ENCODE data around the gene EME1. TPM values are rescaled to one million over a fixed set of nuclear protein-coding genes. Genes with fewer than 3 reads are reported as not detected.
"Not testable (repeated sequence)": the region's sequence is repeated elsewhere in the genome, so short reads cannot be mapped to it uniquely, and the experiment has no call there.

Gene EME1
- total RNA-seq, 4 donors from 2014 or later = 0.53 to 23.1 (median 1.9) TPM

DNA sequence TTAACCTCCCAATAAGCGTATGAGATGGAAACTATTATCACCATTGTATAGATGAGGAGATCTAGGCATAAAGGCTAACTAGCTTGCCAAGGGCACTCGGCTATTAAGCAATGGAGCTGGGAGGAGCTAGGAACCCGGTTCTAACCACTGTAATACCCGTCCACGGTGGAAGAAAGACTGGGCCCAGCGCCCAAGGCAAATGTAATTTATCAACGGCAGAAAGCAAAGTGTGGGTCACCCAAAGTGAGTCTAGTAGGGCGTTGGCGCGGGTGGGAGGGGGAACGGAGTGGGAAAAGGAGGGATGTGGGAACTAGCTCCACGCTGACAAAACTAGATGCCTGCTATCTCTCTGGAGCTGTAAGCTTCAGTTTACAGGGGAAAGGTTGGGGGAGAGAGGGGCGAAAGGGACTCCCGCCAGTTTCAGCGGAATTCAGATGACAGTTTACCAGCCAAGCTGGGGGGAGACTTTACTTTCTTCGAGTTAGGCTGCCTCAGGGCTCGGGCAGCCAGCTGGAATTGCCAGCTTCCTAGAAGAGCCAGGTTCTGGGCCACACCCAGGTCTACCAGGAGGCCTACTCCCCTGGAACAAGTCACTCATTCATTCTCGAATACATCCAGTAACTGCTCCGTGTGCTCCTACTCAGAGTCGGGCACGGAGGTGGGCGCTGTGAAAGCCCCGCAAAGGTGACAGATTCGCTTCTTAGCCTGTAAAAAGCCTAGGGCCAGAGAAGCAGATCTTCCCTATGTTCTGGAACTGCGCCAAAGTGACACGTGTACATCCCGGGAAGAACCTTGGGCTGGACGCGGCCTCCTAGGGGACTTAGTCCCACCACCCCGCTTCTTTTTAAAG is 23.5 kb downstream of the EME1 start:
- DNase-seq = peak in 2 of 3 donors; percentile 74 to 81
- Histone ChIP-seq H3K4me3 (peak overlapping the region; percentile 74 to 88 (median 87)), H3K36me3 (peaks cover 0 to 33% (median 0%) of the 10 kb centered on the region in 3 donors), H3K27me3 (no peaks in the 10 kb centered on the region), H3K9me3 (no peaks in the 10 kb centered on the region), H3K27ac (peak overlapping the region; percentile 83 to 96 (median 89)), H3K4me1 (peaks cover 0 to 21% (median 17%) of the 10 kb centered on the region in 4 donors)
- TF ChIP-seq POLR2A (IDR thresholded peaks at IDR 0.05) = no peak
- TF ChIP-seq, protein P1, sequence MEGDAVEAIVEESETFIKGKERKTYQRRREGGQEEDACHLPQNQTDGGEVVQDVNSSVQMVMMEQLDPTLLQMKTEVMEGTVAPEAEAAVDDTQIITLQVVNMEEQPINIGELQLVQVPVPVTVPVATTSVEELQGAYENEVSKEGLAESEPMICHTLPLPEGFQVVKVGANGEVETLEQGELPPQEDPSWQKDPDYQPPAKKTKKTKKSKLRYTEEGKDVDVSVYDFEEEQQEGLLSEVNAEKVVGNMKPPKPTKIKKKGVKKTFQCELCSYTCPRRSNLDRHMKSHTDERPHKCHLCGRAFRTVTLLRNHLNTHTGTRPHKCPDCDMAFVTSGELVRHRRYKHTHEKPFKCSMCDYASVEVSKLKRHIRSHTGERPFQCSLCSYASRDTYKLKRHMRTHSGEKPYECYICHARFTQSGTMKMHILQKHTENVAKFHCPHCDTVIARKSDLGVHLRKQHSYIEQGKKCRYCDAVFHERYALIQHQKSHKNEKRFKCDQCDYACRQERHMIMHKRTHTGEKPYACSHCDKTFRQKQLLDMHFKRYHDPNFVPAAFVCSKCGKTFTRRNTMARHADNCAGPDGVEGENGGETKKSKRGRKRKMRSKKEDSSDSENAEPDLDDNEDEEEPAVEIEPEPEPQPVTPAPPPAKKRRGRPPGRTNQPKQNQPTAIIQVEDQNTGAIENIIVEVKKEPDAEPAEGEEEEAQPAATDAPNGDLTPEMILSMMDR (IDR thresholded peaks at IDR 0.05) = no peak

GRCh38 chr17:50397111-50397918 is 24.3 kb downstream of the EME1 start, which contains the start of gene LRRC59:
TSS of gene LRRC59 (minus strand) at chr17:50397523. CDS start at chr17:50397317, 206 bp downstream.
- peak within 1 kb of the TSS; percentile 74 to 88 (median 87) for H3K4me3 ChIP-seq
- peaks cover 0 to 25% (median 0%) of the 10 kb centered on the region in 3 donors for H3K36me3 ChIP-seq
- TF ChIP-seq, protein P1 (IDR thresholded peaks at IDR 0.05) = peak; percentile 96 to 99 (median 97)
- TF ChIP-seq POLR2A (IDR thresholded peaks at IDR 0.05) = peak; percentile 75 to 78
- peak; percentile 90 to 96 (median 94) for DNase-seq
- peaks cover 0 to 21% (median 17%) of the 10 kb centered on the region in 4 donors for H3K4me1 ChIP-seq
- H3K27ac ChIP-seq = peak within 1 kb of the TSS; percentile 83 to 96 (median 89)
- H3K9me3 ChIP-seq = no peaks in the 10 kb centered on the region
- H3K27me3 ChIP-seq = no peaks in the 10 kb centered on the region

- TF ChIP-seq, protein P1 (IDR thresholded peaks at IDR 0.05) = no peak
- no peak for TF ChIP-seq POLR2A (IDR thresholded peaks at IDR 0.05)
- peaks cover 0 to 19% (median 0%) of the 10 kb centered on the region in 3 donors for H3K36me3 ChIP-seq
These were observed 24.9 kb downstream of the EME1 start for GRCh38 chr17:50397919-50398285.

GRCh38 chr17:50398672-50399071 is 25.6 kb downstream of the EME1 start:
- not testable (repeated sequence) for H3K4me3 ChIP-seq, DNase-seq, H3K27me3 ChIP-seq, H3K27ac ChIP-seq, H3K9me3 ChIP-seq
- H3K36me3 ChIP-seq = peaks cover 0 to 12% (median 0%) of the 10 kb centered on the region in 3 donors
- peaks cover 0 to 21% (median 17%) of the 10 kb centered on the region in 4 donors for H3K4me1 ChIP-seq

More at GRCh38 chr17:50397919-50398285, 24.9 kb downstream of the EME1 start:
- H3K27ac ChIP-seq = peak overlapping the region in 2 of 4 donors; percentile 83 to 96
- H3K4me1 ChIP-seq = peaks cover 0 to 21% (median 17%) of the 10 kb centered on the region in 4 donors
- DNase-seq = no peak
- no peaks in the 10 kb centered on the region for H3K27me3 ChIP-seq
- peak overlapping the region; percentile 74 to 88 (median 87) for H3K4me3 ChIP-seq
- H3K9me3 ChIP-seq = no peaks in the 10 kb centered on the region

DNA sequence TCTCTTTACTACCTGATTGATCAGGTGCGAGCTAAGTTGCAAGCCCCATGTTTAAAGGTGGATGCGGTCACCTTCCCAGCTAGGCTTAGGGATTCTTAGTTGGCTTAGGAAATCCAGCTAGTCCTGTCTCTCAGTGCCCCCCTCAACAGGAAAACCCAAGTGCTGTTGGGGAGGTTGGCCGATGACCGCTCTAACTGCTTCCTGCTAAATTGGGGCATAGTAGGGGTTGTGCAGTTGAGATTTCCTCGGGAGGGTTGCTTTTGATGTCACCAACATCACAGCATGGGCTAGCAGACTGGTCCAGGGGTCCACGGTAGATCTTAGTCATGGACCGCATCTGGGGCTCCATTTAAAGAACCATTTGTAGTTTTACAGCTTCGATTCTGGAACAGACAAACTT is 26.6 kb downstream of the EME1 start:
- H3K4me1 ChIP-seq = peaks cover 0 to 21% (median 16%) of the 10 kb centered on the region in 4 donors
- not testable (repeated sequence) for H3K27me3 ChIP-seq, H3K4me3 ChIP-seq, DNase-seq, H3K9me3 ChIP-seq, H3K27ac ChIP-seq, H3K36me3 ChIP-seq

GRCh38 chr17:50405351-50405750 is 32.3 kb downstream of the EME1 start:
- not testable (repeated sequence) for H3K9me3 ChIP-seq, H3K36me3 ChIP-seq, DNase-seq, H3K4me3 ChIP-seq, H3K4me1 ChIP-seq, H3K27me3 ChIP-seq, H3K27ac ChIP-seq

GRCh38 chr17:50406578-50406977 is 33.5 kb downstream of the EME1 start:
- H3K4me3 ChIP-seq = no peak overlapping the region
- DNase-seq = no peak
- TF ChIP-seq POLR2A (IDR thresholded peaks at IDR 0.05) = no peak
- TF ChIP-seq, protein P1 (IDR thresholded peaks at IDR 0.05) = no peak

More at GRCh38 chr17:50406578-50406977, 33.5 kb downstream of the EME1 start:
- no peaks in the 10 kb centered on the region for H3K9me3 ChIP-seq
- no peaks in the 10 kb centered on the region for H3K27me3 ChIP-seq
- H3K27ac ChIP-seq = no peak overlapping the region
- no peaks in the 10 kb centered on the region for H3K4me1 ChIP-seq
- H3K36me3 ChIP-seq = no peaks in the 10 kb centered on the region
